DND-41 (cell line): ENCODE measurements around the gene TSKS.

Experiments
- EZH2 ChIP-seq: IDR thresholded peaks from 3 replicates; pipeline ENCODE4 v1.6.1; 2012; ENCODE audit warnings: borderline replicate concordance, low read depth, mild to moderate bottlenecking, moderate library complexity, low read length, inconsistent platforms; ENCODE audit not compliant: severe bottlenecking
- TF ChIP-seq, protein P1 (sequence below): IDR thresholded peaks from 2 replicates; pipeline ENCODE4 v1.5.1; 2012; ENCODE audit warnings: borderline replicate concordance, low read length, moderate library complexity, mild to moderate bottlenecking; ENCODE audit not compliant: poor library complexity, severe bottlenecking; ENCODE audit errors: extremely low read depth

DNA sequence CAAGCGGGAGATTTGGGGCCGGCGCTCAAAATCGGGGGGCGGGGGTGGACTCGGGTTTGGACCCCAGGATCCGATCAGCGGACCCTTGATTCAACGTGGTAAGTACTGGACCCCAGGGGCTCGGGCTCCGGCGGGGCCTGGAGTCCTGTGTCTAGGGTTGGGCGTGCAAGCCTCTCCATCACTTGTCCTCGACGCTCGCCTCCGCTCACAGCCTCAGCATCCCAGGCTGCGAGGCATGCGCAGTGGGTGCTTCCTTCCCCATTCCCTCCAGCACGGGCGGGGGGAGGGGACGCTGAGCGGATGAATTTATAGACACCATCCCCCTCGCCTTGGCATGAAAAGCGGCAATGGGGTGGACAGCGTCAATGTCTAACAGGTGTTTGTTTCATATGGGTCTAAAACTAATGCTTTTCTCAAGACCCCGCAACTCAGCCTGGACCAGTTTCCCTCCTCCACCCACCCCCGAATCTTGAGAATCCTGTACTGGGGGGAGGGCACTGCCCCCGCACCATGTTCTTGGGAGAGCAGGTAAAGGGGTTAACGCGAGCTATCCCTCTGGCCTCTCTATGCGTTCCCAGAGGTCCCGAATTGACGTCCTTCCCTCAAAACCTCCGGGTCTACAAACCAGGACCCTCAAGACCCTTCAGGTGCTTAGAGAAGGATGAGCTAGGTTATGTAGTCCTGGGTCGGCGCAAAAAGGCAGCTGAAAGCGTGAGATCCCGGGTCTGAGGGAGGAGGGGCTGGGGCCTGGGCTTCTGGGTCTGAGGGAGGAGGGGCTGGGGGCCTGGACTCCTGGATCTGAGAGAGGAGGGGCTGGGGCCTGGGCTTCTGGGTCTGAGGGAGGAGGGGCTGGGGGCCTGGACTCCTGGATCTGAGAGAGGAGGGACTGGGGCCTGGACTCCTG is 71.6 kb downstream of the TSKS start:
- TF ChIP-seq, protein P1, sequence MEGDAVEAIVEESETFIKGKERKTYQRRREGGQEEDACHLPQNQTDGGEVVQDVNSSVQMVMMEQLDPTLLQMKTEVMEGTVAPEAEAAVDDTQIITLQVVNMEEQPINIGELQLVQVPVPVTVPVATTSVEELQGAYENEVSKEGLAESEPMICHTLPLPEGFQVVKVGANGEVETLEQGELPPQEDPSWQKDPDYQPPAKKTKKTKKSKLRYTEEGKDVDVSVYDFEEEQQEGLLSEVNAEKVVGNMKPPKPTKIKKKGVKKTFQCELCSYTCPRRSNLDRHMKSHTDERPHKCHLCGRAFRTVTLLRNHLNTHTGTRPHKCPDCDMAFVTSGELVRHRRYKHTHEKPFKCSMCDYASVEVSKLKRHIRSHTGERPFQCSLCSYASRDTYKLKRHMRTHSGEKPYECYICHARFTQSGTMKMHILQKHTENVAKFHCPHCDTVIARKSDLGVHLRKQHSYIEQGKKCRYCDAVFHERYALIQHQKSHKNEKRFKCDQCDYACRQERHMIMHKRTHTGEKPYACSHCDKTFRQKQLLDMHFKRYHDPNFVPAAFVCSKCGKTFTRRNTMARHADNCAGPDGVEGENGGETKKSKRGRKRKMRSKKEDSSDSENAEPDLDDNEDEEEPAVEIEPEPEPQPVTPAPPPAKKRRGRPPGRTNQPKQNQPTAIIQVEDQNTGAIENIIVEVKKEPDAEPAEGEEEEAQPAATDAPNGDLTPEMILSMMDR = no peak
- TF ChIP-seq EZH2 = no peak
